ENCODE results near the gene ACTR5. TPM values are rescaled to one million over a fixed set of nuclear protein-coding genes. Genes with fewer than 3 reads are reported as not detected.

Gene ACTR5
- total RNA-seq, 1 experiment from 2014 or later = 9.8 TPM

- ATAC-seq (no peak), DNase-seq (ENCODE audit: low spot score) (no peak)
- Mint-ChIP-seq H3K27ac (no peak overlapping the region), H3K4me1 (peaks cover 6% of the 10 kb centered on the region), H3K27me3 (ENCODE audit: low read depth) (peaks cover 13% of the 10 kb centered on the region), H3K9me3 (no peaks in the 10 kb centered on the region), H3K4me3 (no peak overlapping the region), H3K36me3 (no peaks in the 10 kb centered on the region)
- CTCF ChIA-PET = interaction anchor here (0.9 to 1.8 kb wide), 4 partner anchors 22 to 54 kb away, joined by 4 to 5 read pairs (median 4); no protein-coding TSS in a partner anchor
- TF ChIP-seq TEAD4 (CRISPR knock-in tag; IDR thresholded peaks at IDR 0.05) (no peak), ELF4 (CRISPR knock-in tag; IDR thresholded peaks at IDR 0.05; ENCODE audit: low read depth) (no peak), CBFB (CRISPR knock-in tag; IDR thresholded peaks at IDR 0.05; ENCODE audit: low read depth) (no peak), RORB (CRISPR knock-in tag; IDR thresholded peaks at IDR 0.05) (no peak), EMX1 (CRISPR knock-in tag; IDR thresholded peaks at IDR 0.05) (no peak)
- POLR2A ChIA-PET = no interaction called here
Measured at GRCh38 chr20:38703526-38703925, 44.7 kb upstream of the ACTR5 start.

DNA sequence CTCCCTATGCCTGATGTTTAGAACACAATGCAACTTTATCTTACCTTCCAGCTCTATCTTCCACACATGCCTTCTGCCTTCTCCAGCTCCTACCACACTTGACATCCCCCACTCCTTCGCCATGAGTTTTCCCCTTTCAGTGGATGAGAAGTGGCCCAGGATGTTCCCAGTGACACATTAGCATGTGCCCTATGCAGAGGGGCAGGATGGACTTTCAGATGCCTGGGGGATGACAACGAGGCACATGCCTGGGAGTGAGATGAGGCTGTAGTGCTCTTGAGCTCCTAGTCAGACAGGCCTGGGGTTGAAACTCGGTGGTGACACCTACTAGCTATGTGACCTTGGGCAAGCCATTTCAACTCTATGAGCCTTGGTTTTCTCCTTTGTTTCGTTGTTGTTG, 44.1 kb upstream of the ACTR5 start:
- CTCF ChIA-PET = interaction anchor here (0.9 to 1.8 kb wide), 4 partner anchors 21 to 55 kb away, joined by 4 to 5 read pairs (median 4); no protein-coding TSS in a partner anchor
- POLR2A ChIA-PET = no interaction called here
- no peak for ATAC-seq

More for the DNA sequence above, 44.1 kb upstream of the ACTR5 start:
- DNase-seq (ENCODE audit: low spot score) = no peak
- Mint-ChIP-seq H3K36me3 (no peaks in the 10 kb centered on the region), H3K27ac (no peak overlapping the region), H3K9me3 (no peaks in the 10 kb centered on the region), H3K27me3 (ENCODE audit: low read depth) (peaks cover 13% of the 10 kb centered on the region), H3K4me3 (no peak overlapping the region), H3K4me1 (peaks cover 6% of the 10 kb centered on the region)
- TF ChIP-seq IRF2 (CRISPR knock-in tag; IDR thresholded peaks at IDR 0.05; ENCODE audit: borderline replicate concordance, low read depth) (no peak), RORB (CRISPR knock-in tag; IDR thresholded peaks at IDR 0.05) (no peak), NFATC4 (CRISPR knock-in tag; IDR thresholded peaks at IDR 0.05) (no peak), OVOL2 (CRISPR knock-in tag; IDR thresholded peaks at IDR 0.05; ENCODE audit: borderline replicate concordance) (no peak), ESRRA (CRISPR knock-in tag; IDR thresholded peaks at IDR 0.05; ENCODE audit: borderline replicate concordance) (no peak), ZNF423 (CRISPR knock-in tag; IDR thresholded peaks at IDR 0.05) (no peak), MXD4 (CRISPR knock-in tag; IDR thresholded peaks at IDR 0.05; ENCODE audit: borderline replicate concordance) (no peak), ELF4 (CRISPR knock-in tag; IDR thresholded peaks at IDR 0.05; ENCODE audit: low read depth) (no peak), ZNF532 (CRISPR knock-in tag; IDR thresholded peaks at IDR 0.05; ENCODE audit: borderline replicate concordance) (no peak), ZNF232 (CRISPR knock-in tag; IDR thresholded peaks at IDR 0.05) (no peak), JUN (CRISPR knock-in tag; IDR thresholded peaks at IDR 0.05) (no peak), ARID4B (CRISPR knock-in tag; IDR thresholded peaks at IDR 0.05; ENCODE audit: borderline replicate concordance) (no peak), NR1H2 (CRISPR knock-in tag; IDR thresholded peaks at IDR 0.05) (no peak), ZMAT4 (CRISPR knock-in tag; IDR thresholded peaks at IDR 0.05) (no peak), FOXK1 (CRISPR knock-in tag; IDR thresholded peaks at IDR 0.05) (no peak), ZNF396 (CRISPR knock-in tag; IDR thresholded peaks at IDR 0.05; ENCODE audit: borderline replicate concordance) (no peak)
- TF ChIP-seq, protein P1, sequence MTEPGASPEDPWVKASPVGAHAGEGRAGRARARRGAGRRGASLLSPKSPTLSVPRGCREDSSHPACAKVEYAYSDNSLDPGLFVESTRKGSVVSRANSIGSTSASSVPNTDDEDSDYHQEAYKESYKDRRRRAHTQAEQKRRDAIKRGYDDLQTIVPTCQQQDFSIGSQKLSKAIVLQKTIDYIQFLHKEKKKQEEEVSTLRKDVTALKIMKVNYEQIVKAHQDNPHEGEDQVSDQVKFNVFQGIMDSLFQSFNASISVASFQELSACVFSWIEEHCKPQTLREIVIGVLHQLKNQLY (CRISPR knock-in tag; IDR thresholded peaks at IDR 0.05) = no peak
- TF ChIP-seq, protein P2, sequence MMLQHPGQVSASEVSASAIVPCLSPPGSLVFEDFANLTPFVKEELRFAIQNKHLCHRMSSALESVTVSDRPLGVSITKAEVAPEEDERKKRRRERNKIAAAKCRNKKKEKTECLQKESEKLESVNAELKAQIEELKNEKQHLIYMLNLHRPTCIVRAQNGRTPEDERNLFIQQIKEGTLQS (CRISPR knock-in tag; conservative IDR thresholded peaks at IDR 0.05) = no peak
- TF ChIP-seq, protein P3, sequence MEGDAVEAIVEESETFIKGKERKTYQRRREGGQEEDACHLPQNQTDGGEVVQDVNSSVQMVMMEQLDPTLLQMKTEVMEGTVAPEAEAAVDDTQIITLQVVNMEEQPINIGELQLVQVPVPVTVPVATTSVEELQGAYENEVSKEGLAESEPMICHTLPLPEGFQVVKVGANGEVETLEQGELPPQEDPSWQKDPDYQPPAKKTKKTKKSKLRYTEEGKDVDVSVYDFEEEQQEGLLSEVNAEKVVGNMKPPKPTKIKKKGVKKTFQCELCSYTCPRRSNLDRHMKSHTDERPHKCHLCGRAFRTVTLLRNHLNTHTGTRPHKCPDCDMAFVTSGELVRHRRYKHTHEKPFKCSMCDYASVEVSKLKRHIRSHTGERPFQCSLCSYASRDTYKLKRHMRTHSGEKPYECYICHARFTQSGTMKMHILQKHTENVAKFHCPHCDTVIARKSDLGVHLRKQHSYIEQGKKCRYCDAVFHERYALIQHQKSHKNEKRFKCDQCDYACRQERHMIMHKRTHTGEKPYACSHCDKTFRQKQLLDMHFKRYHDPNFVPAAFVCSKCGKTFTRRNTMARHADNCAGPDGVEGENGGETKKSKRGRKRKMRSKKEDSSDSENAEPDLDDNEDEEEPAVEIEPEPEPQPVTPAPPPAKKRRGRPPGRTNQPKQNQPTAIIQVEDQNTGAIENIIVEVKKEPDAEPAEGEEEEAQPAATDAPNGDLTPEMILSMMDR (IDR thresholded peaks at IDR 0.05) = no peak
